ENCODE data around the gene KIT.

- TF ChIP-seq CTCF (IDR thresholded peaks at IDR 0.05 in 2 of 3, conservative IDR thresholded peaks at IDR 0.05 in 1 of 3; ENCODE audit: borderline replicate concordance in 1 of 3, insufficient read depth in 1 of 3, low read depth in 2 of 3, low read length in 2 of 3) = no peak
- no peak for TF ChIP-seq POLR2AphosphoS5 (IDR thresholded peaks at IDR 0.05; ENCODE audit: low read depth, low read length)
- TF ChIP-seq POLR2A (IDR thresholded peaks at IDR 0.05; ENCODE audit: borderline replicate concordance, extremely low read depth, insufficient read depth, insufficient read length) = no peak
- TF ChIP-seq REST (IDR thresholded peaks at IDR 0.05; ENCODE audit: low read depth) = no peak
Observed at GRCh38 chr4:54635318-54635717, 22.4 kb upstream of the KIT start.

Data from HCT116 (cell line).